ACHN (cell line): ENCODE data around the gene PLCXD3.
"Not testable (repeated sequence)": the region's sequence is repeated elsewhere in the genome, so short reads cannot be mapped to it uniquely, and the experiment has no call there.

Experiments
- DNase-seq: peaks from one replicate; pipeline ENCODE4 v3.0.0-alpha.2; 2015
- in situ Hi-C: cut with HindIII; loops from 2 replicates; pipeline ENCODE4 v1.10.0; 2017; ENCODE audit warnings: low sequenced_read_pairs, low pct_ligation_motif_present, low pct_unique_long_range_greater_than_20kb

Gene PLCXD3

GRCh38 chr5:41507501-41507900 lies 2.9 kb downstream of the PLCXD3 start:
- in situ Hi-C loops = no loop called here
- DNase-seq = no peak

- DNase-seq = no peak
- in situ Hi-C loops = no loop called here
These were observed 6.5 kb downstream of the PLCXD3 start for GRCh38 chr5:41503860-41504259.

GRCh38 chr5:41503310-41503709 lies 7.1 kb downstream of the PLCXD3 start:
- no peak for DNase-seq
- in situ Hi-C loops = no loop called here

- DNase-seq, in situ Hi-C loops: not testable (repeated sequence)
These were observed 16.8 kb downstream of the PLCXD3 start for GRCh38 chr5:41493490-41494126.

GRCh38 chr5:41485533-41485932 lies 24.9 kb downstream of the PLCXD3 start:
- in situ Hi-C loops = no loop called here
- no peak for DNase-seq

- in situ Hi-C loops = no loop called here
- DNase-seq = no peak
These were observed 27.7 kb downstream of the PLCXD3 start for GRCh38 chr5:41482715-41483114.

- in situ Hi-C loops = no loop called here
- DNase-seq = no peak
These were observed 28.2 kb downstream of the PLCXD3 start for GRCh38 chr5:41482173-41482572.

- in situ Hi-C loops, DNase-seq: not testable (repeated sequence)
These were observed 38.7 kb downstream of the PLCXD3 start for GRCh38 chr5:41471571-41472208.

- in situ Hi-C loops = no loop called here
- DNase-seq = no peak
These were observed 44.8 kb downstream of the PLCXD3 start for GRCh38 chr5:41465493-41466171.

GRCh38 chr5:41459557-41459956 lies 50.8 kb downstream of the PLCXD3 start:
- DNase-seq = no peak
- in situ Hi-C loops = no loop called here

GRCh38 chr5:41457094-41457493 lies 53.3 kb downstream of the PLCXD3 start:
- in situ Hi-C loops = no loop called here

GRCh38 chr5:41452506-41452905 lies 57.9 kb downstream of the PLCXD3 start:
- DNase-seq = no peak
- in situ Hi-C loops = no loop called here

More at GRCh38 chr5:41457094-41457493, 53.3 kb downstream of the PLCXD3 start:
- DNase-seq = no peak

- in situ Hi-C loops = no loop called here
- DNase-seq = no peak
These were observed 62.5 kb downstream of the PLCXD3 start for GRCh38 chr5:41447650-41448510.

- in situ Hi-C loops = no loop called here
- no peak for DNase-seq
These were observed 64.4 kb downstream of the PLCXD3 start for GRCh38 chr5:41445937-41446563.

- DNase-seq = no peak
- in situ Hi-C loops = no loop called here
These were observed 75.1 kb downstream of the PLCXD3 start for GRCh38 chr5:41435276-41435675.

- in situ Hi-C loops = no loop called here
- peak; percentile 7 for DNase-seq
These were observed 76.7 kb downstream of the PLCXD3 start for GRCh38 chr5:41433552-41434181.

GRCh38 chr5:41432481-41433253 lies 77.7 kb downstream of the PLCXD3 start:
- no peak for DNase-seq
- in situ Hi-C loops = no loop called here
